Measurements from ENCODE around the gene FYN.
A peak's percentile ranks its signal among the peaks of the same experiment; 100 is the strongest.

Gene FYN

GRCh38 chr6:111673532-111673931, 199.7 kb downstream of the FYN start:
- Mint-ChIP-seq H3K4me1 (ENCODE audit: low read depth) (peaks cover 3% of the 10 kb centered on the region), H3K27me3 (ENCODE audit: low read depth) (no peaks in the 10 kb centered on the region), H3K27ac (no peak overlapping the region), H3K4me3 (no peak overlapping the region), H3K9me3 (no peaks in the 10 kb centered on the region), H3K36me3 (ENCODE audit: low read depth) (peaks cover 41% of the 10 kb centered on the region)
- DNase-seq (ENCODE audit: low spot score): no peak

GRCh38 chr6:111672761-111673450, 200.3 kb downstream of the FYN start:
- H3K4me3 Mint-ChIP-seq: no peak overlapping the region
- H3K27ac Mint-ChIP-seq: no peak overlapping the region
- DNase-seq (ENCODE audit: low spot score): no peak
- H3K27me3 Mint-ChIP-seq (ENCODE audit: low read depth): no peaks in the 10 kb centered on the region
- H3K9me3 Mint-ChIP-seq: no peaks in the 10 kb centered on the region
- H3K4me1 Mint-ChIP-seq (ENCODE audit: low read depth): peaks cover 4% of the 10 kb centered on the region
- H3K36me3 Mint-ChIP-seq (ENCODE audit: low read depth): peaks cover 47% of the 10 kb centered on the region

DNA sequence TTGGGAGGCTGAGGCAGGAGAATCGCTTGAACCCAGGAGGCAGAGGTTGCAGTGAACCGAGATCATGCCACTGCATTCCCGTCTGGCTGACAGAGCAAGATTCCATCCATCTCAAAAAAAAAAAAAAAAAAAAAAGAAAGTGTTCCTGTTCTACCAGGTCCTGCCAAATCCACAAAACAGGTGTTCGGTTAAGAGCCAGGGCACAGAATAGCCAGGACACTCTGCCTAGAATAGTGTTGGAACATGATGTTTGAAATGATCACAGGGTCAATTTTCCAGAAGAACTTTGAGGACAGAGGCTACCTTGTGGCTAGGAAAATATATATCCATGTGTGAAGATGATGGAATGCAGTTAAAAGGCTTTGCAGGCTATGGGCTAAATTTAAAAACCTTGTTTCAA, 203.9 kb downstream of the FYN start:
- DNase-seq (ENCODE audit: low spot score): no peak
- H3K9me3 Mint-ChIP-seq: no peaks in the 10 kb centered on the region
- no peak overlapping the region for H3K4me3 Mint-ChIP-seq
- peaks cover 58% of the 10 kb centered on the region for H3K36me3 Mint-ChIP-seq (ENCODE audit: low read depth)
- H3K27ac Mint-ChIP-seq: no peak overlapping the region
- H3K4me1 Mint-ChIP-seq (ENCODE audit: low read depth): peaks cover 7% of the 10 kb centered on the region
- H3K27me3 Mint-ChIP-seq (ENCODE audit: low read depth): no peaks in the 10 kb centered on the region

GRCh38 chr6:111668410-111668809, 204.8 kb downstream of the FYN start:
- peaks cover 7% of the 10 kb centered on the region for H3K4me1 Mint-ChIP-seq (ENCODE audit: low read depth)
- DNase-seq (ENCODE audit: low spot score): no peak
- H3K9me3 Mint-ChIP-seq: no peaks in the 10 kb centered on the region
- H3K36me3 Mint-ChIP-seq (ENCODE audit: low read depth): peaks cover 51% of the 10 kb centered on the region
- H3K27me3 Mint-ChIP-seq (ENCODE audit: low read depth): no peaks in the 10 kb centered on the region
- H3K27ac Mint-ChIP-seq: no peak overlapping the region
- no peak overlapping the region for H3K4me3 Mint-ChIP-seq

GRCh38 chr6:111667931-111668330, 205.3 kb downstream of the FYN start:
- Mint-ChIP-seq H3K36me3 (ENCODE audit: low read depth) (peaks cover 46% of the 10 kb centered on the region), H3K27me3 (ENCODE audit: low read depth) (no peaks in the 10 kb centered on the region)

DNA sequence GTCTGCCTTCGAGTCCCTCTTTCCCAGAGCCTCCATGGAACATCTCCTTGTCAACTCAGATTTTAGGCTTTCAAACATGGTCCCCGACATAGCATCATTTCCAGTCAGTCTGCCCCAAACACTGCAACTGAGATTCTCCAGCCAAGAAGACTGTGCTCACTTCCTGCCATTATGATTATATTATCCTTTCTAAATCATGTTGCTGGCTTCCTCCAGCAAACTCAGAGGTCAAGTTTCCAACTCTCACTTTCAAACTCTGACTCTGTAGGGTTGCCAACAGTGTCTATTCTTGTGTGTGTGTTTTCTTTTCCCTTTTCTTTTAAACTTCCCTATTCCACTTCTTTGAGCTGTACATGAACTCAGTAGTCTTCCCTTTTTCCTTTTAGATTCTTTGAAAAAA, 206.4 kb downstream of the FYN start:
- H3K4me1 Mint-ChIP-seq (ENCODE audit: low read depth): peaks cover 7% of the 10 kb centered on the region
- peaks cover 39% of the 10 kb centered on the region for H3K36me3 Mint-ChIP-seq (ENCODE audit: low read depth)
- H3K27ac Mint-ChIP-seq: no peak overlapping the region
- H3K4me3 Mint-ChIP-seq: no peak overlapping the region
- no peak for DNase-seq (ENCODE audit: low spot score)
- H3K27me3 Mint-ChIP-seq (ENCODE audit: low read depth): no peaks in the 10 kb centered on the region
- no peaks in the 10 kb centered on the region for H3K9me3 Mint-ChIP-seq

More at GRCh38 chr6:111667931-111668330, 205.3 kb downstream of the FYN start:
- H3K4me1 Mint-ChIP-seq (ENCODE audit: low read depth): peaks cover 7% of the 10 kb centered on the region
- H3K9me3 Mint-ChIP-seq: no peaks in the 10 kb centered on the region
- no peak for DNase-seq (ENCODE audit: low spot score)
- H3K4me3 Mint-ChIP-seq: no peak overlapping the region
- no peak overlapping the region for H3K27ac Mint-ChIP-seq

DNA sequence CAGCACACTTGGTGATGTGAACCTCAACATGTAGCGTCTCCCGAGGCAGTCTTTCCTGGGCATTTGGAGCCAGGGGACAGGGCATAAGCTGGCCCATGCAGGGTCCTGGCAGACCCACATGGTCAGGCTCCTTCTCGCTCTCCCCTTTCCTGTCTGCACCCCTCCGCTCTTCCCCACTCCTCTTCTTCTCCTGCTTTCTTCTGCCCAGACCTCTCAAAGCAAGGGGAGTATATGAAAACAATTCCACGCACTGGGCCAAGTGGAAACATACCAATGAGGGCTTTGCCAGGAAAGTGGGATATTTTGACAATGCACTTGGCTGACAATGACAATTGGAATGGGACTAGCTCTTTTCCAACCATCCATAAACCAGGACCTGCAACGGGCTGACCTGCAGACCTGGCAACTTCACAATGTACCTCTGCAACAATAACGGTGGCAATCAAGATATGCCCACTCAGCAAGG, 208.7 kb downstream of the FYN start:
- Mint-ChIP-seq H3K27ac (no peak overlapping the region), H3K27me3 (ENCODE audit: low read depth) (no peaks in the 10 kb centered on the region), H3K4me3 (no peak overlapping the region), H3K4me1 (ENCODE audit: low read depth) (peaks cover 7% of the 10 kb centered on the region), H3K9me3 (no peaks in the 10 kb centered on the region), H3K36me3 (ENCODE audit: low read depth) (peaks cover 36% of the 10 kb centered on the region)
- DNase-seq (ENCODE audit: low spot score): no peak

DNA sequence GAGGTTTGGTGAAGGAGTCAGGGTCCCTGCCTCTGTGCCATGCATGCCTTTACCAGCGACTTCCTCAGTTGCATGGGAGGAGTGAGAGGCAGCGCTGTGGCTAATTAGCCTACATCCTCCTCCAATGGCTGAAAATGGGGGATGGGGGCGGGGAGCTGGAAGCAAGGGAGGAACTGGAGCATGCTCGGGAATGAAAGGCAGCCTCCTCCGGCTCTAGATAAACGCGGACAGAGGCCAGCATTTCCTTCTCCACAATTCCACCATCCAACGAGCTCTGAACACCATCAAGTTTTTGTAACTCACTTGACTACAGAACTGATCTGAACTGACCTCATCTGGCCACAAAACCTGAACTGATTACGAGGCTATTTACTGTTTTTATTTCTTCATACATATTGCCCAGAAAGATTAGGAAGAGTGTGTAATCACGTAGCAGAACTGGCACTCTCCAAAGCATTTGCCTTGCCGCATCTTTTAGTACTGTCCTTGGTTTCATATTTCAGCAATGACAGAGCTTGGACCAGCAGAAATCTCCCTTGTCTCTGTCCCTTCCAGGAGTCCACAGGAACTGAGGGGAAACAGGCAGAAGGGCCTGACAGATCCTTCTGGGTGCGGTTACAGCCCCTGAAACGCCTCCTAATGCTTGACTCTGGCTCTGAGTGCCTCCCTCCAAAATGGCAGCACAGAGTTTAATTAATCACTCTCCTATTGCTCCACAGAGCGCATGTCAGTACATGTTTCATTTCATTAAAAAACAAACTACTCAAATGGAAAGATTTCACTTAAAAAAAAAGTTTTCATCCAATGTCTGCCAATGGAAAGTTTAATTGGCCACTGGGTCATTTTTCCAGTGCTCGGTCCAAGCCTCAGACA, 209.3 kb downstream of the FYN start:
- Mint-ChIP-seq H3K9me3 (no peaks in the 10 kb centered on the region), H3K27me3 (ENCODE audit: low read depth) (no peaks in the 10 kb centered on the region), H3K4me3 (no peak overlapping the region), H3K4me1 (ENCODE audit: low read depth) (peaks cover 7% of the 10 kb centered on the region), H3K27ac (no peak overlapping the region), H3K36me3 (ENCODE audit: low read depth) (peaks cover 33% of the 10 kb centered on the region)
- DNase-seq (ENCODE audit: low spot score): no peak

GRCh38 chr6:111662794-111663593, 210.3 kb downstream of the FYN start:
- Mint-ChIP-seq H3K9me3 (no peaks in the 10 kb centered on the region), H3K27me3 (ENCODE audit: low read depth) (no peaks in the 10 kb centered on the region), H3K36me3 (ENCODE audit: low read depth) (peaks cover 26% of the 10 kb centered on the region), H3K27ac (peak overlapping the region; percentile 4), H3K4me3 (no peak overlapping the region), H3K4me1 (ENCODE audit: low read depth) (peaks cover 6% of the 10 kb centered on the region)
- no peak for DNase-seq (ENCODE audit: low spot score)

- Mint-ChIP-seq H3K9me3 (no peaks in the 10 kb centered on the region), H3K4me3 (no peak overlapping the region), H3K36me3 (ENCODE audit: low read depth) (peaks cover 19% of the 10 kb centered on the region), H3K27ac (no peak overlapping the region), H3K4me1 (ENCODE audit: low read depth) (peaks cover 1% of the 10 kb centered on the region), H3K27me3 (ENCODE audit: low read depth) (no peaks in the 10 kb centered on the region)
- no peak for DNase-seq (ENCODE audit: low spot score)
Observed at GRCh38 chr6:111662072-111662793, 211.0 kb downstream of the FYN start.

DNA sequence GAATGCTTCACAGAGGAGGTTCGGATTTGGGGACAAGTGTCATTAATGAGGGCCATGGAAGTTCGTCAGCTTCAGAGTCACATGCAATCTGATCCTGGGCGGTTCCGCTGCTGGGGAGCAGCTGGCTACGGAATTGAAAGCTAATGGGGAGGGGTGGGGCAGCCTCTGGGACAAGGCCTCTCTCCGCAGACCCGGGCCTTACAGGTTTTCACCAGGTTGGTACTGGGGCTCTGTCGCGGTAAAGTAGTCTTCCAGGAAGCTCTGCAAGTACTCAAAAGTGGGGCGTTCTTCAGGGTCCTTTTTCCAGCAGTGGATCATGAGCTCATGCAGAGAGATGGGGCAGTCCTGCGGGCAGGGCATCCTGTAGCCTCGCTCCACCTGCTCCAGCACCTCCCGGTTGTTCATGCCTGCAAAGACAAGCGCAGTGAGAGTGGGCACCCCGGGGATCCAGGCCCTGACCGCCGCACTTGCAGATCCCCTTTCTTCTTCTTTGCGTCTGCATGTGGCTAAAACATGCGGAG, 211.7 kb downstream of the FYN start:
- no peak for DNase-seq (ENCODE audit: low spot score)
- H3K27ac Mint-ChIP-seq: no peak overlapping the region
- no peaks in the 10 kb centered on the region for H3K4me1 Mint-ChIP-seq (ENCODE audit: low read depth)
- H3K9me3 Mint-ChIP-seq: no peaks in the 10 kb centered on the region
- no peak overlapping the region for H3K4me3 Mint-ChIP-seq
- peaks cover 15% of the 10 kb centered on the region for H3K36me3 Mint-ChIP-seq (ENCODE audit: low read depth)
- no peaks in the 10 kb centered on the region for H3K27me3 Mint-ChIP-seq (ENCODE audit: low read depth)

- Mint-ChIP-seq H3K27ac (no peak overlapping the region), H3K4me3 (no peak overlapping the region), H3K27me3 (ENCODE audit: low read depth) (no peaks in the 10 kb centered on the region), H3K36me3 (ENCODE audit: low read depth) (peaks cover 17% of the 10 kb centered on the region), H3K4me1 (ENCODE audit: low read depth) (no peaks in the 10 kb centered on the region), H3K9me3 (no peaks in the 10 kb centered on the region)
- no peak for DNase-seq (ENCODE audit: low spot score)
Observed at GRCh38 chr6:111660531-111660930, 212.7 kb downstream of the FYN start.

DNA sequence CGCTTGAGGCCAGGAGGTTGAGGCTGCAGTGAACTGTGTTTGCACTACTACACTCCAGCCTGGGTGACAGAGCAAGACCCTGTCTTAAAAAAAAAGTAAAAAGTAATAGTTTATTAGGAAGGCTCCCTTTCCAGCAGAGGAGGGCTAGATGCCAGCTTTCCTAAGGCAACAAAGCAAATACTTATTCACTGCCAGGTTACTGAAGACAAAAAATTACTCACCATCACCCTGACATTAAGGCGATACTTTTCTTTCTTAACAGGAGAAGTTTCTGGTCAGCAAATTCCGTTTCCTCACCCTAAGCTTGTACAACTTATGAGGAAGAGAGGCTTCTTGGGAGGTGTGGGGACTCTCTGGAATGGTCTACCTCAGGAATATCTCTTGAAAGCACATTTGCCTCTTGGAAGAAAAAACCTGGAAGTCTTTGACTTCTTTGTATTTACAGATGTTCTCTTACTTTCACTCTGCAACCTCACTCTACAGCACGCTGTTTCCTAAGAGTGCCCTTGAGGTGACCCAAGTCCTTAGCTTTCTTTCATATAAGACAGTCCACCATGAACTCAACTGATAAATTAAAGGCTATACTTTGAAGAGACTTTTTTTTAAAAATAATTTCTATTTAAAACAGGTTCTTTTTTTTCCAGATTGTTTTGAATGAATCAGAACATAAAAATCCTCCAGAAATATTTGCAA, 214.6 kb downstream of the FYN start:
- Mint-ChIP-seq H3K27me3 (ENCODE audit: low read depth) (no peaks in the 10 kb centered on the region), H3K27ac (no peak overlapping the region), H3K36me3 (ENCODE audit: low read depth) (peaks cover 13% of the 10 kb centered on the region)

More for the DNA sequence above, 214.6 kb downstream of the FYN start:
- Mint-ChIP-seq H3K4me1 (ENCODE audit: low read depth) (no peaks in the 10 kb centered on the region), H3K4me3 (no peak overlapping the region), H3K9me3 (no peaks in the 10 kb centered on the region)
- no peak for DNase-seq (ENCODE audit: low spot score)

Data from T-helper 2 cell treated with Interferon-gamma antibody and Interleukin-4, amounts not matched to agents 5 μg/mL and 100 μg/mL, for 36 hours (primary cell).